HL-60/S4 treated with phorbol 12-myristate 13-acetate at 8.2 ng/mL for 4 days and 3 days (cell line): Measurements from ENCODE around the gene LCAT.
"Not testable (repeated sequence)": the region's sequence is repeated elsewhere in the genome, so short reads cannot be mapped to it uniquely, and the experiment has no call there.

Source experiments
- in situ Hi-C: fragments of 300-500 bp; cut with MboI; formaldehyde crosslinking; loops from 2 replicates; pipeline ENCODE4 v1.15.0; 2022; ENCODE audit warnings: low sequenced_read_pairs

The LCAT gene

GRCh38 chr16:67917140-67917851 is 26.6 kb downstream of the LCAT start:
- in situ Hi-C loops = no loop called here

GRCh38 chr16:67915831-67916723 is 27.8 kb downstream of the LCAT start:
- in situ Hi-C loops = no loop called here

- in situ Hi-C loops = not testable (repeated sequence)
These were observed 28.5 kb downstream of the LCAT start for GRCh38 chr16:67915496-67915769.

GRCh38 chr16:67914758-67915495 is 29.0 kb downstream of the LCAT start:
- in situ Hi-C loops = no loop called here

- in situ Hi-C loops = no loop called here
These were observed 33.8 kb downstream of the LCAT start for GRCh38 chr16:67910158-67910557.

- in situ Hi-C loops = no loop called here
These were observed 34.7 kb downstream of the LCAT start for GRCh38 chr16:67909056-67909742.

GRCh38 chr16:67907397-67908180 is 36.3 kb downstream of the LCAT start:
- in situ Hi-C loops = no loop called here

GRCh38 chr16:67902831-67903230 is 41.1 kb downstream of the LCAT start:
- in situ Hi-C loops = no loop called here

GRCh38 chr16:67901734-67902133 is 42.2 kb downstream of the LCAT start:
- in situ Hi-C loops = no loop called here

- in situ Hi-C loops = no loop called here
These were observed 46.7 kb downstream of the LCAT start for GRCh38 chr16:67897231-67897630.

- in situ Hi-C loops = no loop called here
These were observed 50.0 kb downstream of the LCAT start for GRCh38 chr16:67893743-67894399.

- in situ Hi-C loops = no loop called here
These were observed 50.8 kb downstream of the LCAT start, which contains the start of gene PSKH1 for GRCh38 chr16:67892899-67893742. TSS of gene PSKH1 (plus strand) at chr16:67893254. CDS start at chr16:67908750, 15,496 bp downstream.

- in situ Hi-C loops = no loop called here
These were observed 51.5 kb downstream of the LCAT start for GRCh38 chr16:67892375-67892774.
